Calu3 (cell line): Measurements from ENCODE around the gene PICK1. TPM values are rescaled to one million over a fixed set of nuclear protein-coding genes. Genes with fewer than 3 reads are reported as not detected.

Source experiments
- BruUV-seq: library from RNA; stranded (reverse); fragments of 400-500 nt; replicated peaks from 2 replicates; lab custom pipeline; 2021; lab: Mats Ljungman, UMichigan
- CTCF ChIA-PET: fragments of 300-600 bp; sonication (Branson Sonifier 250); formaldehyde crosslinking; loops from one replicate; lab custom pipeline; 2022; ENCODE audit warnings: antibody characterized with exemption; lab: Charles Lee
- DNase-seq: peaks from one replicate; pipeline ENCODE4 v3.0.0; 2022
- H3K27ac Mint-ChIP-seq: one replicate; pipeline ENCODE4 v1.8.0; 2022; ENCODE audit warnings: mixed read lengths; ENCODE audit not compliant: unreplicated experiment
- H3K27me3 Mint-ChIP-seq: one replicate; pipeline ENCODE4 v1.8.0; 2022; ENCODE audit warnings: mixed read lengths; ENCODE audit not compliant: unreplicated experiment
- H3K36me3 Mint-ChIP-seq: one replicate; pipeline ENCODE4 v1.8.0; 2022; ENCODE audit warnings: mild to moderate bottlenecking, moderate library complexity, mixed read lengths; ENCODE audit not compliant: insufficient read depth, unreplicated experiment
- H3K4me1 Mint-ChIP-seq: one replicate; pipeline ENCODE4 v1.8.0; 2022; ENCODE audit warnings: mild to moderate bottlenecking, low read depth, mixed read lengths; ENCODE audit not compliant: unreplicated experiment
- H3K4me3 Mint-ChIP-seq: one replicate; pipeline ENCODE4 v1.8.0; 2022; ENCODE audit warnings: mild to moderate bottlenecking, low read depth, moderate library complexity, mixed read lengths; ENCODE audit not compliant: unreplicated experiment
- H3K9me3 Mint-ChIP-seq: one replicate; pipeline ENCODE4 v1.8.0; 2022; ENCODE audit warnings: low read depth, mixed read lengths; ENCODE audit not compliant: unreplicated experiment
- CTCF ChIP-seq: fragments of 200-600 bp; IDR thresholded peaks from one replicate; pipeline ENCODE4 v1.8.0; 2022; ENCODE audit warnings: antibody characterized with exemption; ENCODE audit not compliant: unreplicated experiment
- intact Hi-C: fragments of 100-400 bp; cut with micrococcal nuclease; formaldehyde crosslinking; loops from one replicate; pipeline ENCODE4 v1.10.0; 2022; ENCODE audit not compliant: unreplicated experiment
- total RNA-seq: library from RNA; stranded (reverse); gene quantifications from 2 replicates; pipeline ENCODE4 v1.2.3, GENCODE V29; 2022

Gene PICK1
- total RNA-seq, 1 experiment from 2014 or later = 54.2 TPM

DNA sequence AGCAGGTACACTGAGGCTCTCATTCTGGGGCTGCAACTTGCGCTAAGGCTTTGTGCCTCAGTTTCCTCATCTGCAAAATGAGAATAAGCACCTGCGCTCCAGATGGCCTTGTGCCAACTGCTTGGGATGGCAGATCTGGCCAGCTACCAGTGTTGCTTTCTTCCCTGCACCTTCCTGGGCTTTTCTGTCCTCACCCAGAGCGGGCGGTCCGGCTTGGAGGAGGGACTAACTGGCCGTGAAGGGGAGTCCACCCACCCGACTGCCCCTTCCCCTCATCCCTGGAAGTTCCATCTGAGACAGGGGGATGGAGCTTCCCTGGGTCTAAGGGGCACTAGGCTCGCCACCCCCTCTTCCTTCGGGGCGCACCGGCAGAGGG lies 23.3 kb downstream of the PICK1 start:
- TF ChIP-seq CTCF = no peak
- Mint-ChIP-seq H3K27ac (no peak overlapping the region), H3K4me1 (peaks cover 9% of the 10 kb centered on the region), H3K4me3 (no peak overlapping the region), H3K36me3 (peaks cover 57% of the 10 kb centered on the region), H3K27me3 (no peaks in the 10 kb centered on the region), H3K9me3 (no peaks in the 10 kb centered on the region)
- DNase-seq = no peak
- BruUV-seq = no TSS peak
- intact Hi-C loops = no loop called here
- CTCF ChIA-PET = no interaction called here

DNA sequence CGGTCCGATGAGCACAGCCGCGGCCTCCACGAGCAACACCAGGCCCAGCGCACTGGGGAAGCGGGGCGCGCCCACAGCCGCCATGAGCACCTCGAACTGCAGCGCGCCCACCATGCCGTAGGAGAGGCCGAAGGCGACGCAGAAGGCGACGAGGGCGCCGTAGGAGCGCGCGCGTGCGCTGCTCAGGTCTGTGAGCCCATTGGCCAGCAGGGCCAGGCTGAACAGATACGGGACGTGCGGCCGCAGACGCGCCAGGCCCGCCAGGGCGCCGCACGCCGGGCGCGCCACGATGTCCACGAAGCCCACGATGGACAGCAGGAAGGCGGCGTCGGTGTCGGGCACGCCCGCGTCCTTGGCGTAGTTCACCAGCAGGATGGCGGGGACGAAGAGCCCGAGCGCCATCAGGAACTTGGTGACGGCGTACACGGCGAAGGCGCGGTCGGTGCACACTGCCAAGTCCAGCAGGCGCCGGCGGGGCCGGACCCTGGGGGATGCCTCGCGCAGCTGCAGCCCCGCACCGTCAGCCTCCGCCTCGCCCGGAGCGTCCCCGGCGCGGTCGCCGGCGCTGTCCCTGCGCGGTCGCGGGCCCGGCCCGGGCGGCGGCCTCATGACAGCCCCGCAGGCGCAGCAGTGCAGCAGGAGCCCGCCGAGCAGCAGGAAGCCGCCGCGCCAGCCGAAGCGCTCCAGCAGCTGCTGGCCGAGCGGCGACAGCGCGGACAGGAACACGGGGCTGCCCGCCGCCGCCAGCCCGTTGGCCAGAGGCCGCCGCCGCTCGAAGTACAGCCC lies 23.8 kb downstream of the PICK1 start:
- intact Hi-C loops = no loop called here
- peaks cover 9% of the 10 kb centered on the region for H3K4me1 Mint-ChIP-seq
- no peak for TF ChIP-seq CTCF
- no peak for DNase-seq
- no TSS peak for BruUV-seq
- H3K27ac Mint-ChIP-seq = no peak overlapping the region
- no peaks in the 10 kb centered on the region for H3K27me3 Mint-ChIP-seq
- CTCF ChIA-PET = no interaction called here
- H3K4me3 Mint-ChIP-seq = no peak overlapping the region
- H3K36me3 Mint-ChIP-seq = peaks cover 57% of the 10 kb centered on the region
- no peaks in the 10 kb centered on the region for H3K9me3 Mint-ChIP-seq

GRCh38 chr22:38081636-38081940 lies 24.4 kb downstream of the PICK1 start:
- Mint-ChIP-seq H3K27ac (no peak overlapping the region), H3K9me3 (no peaks in the 10 kb centered on the region), H3K4me1 (peaks cover 9% of the 10 kb centered on the region), H3K4me3 (no peak overlapping the region), H3K36me3 (peaks cover 60% of the 10 kb centered on the region), H3K27me3 (no peaks in the 10 kb centered on the region)
- no peak for DNase-seq
- TF ChIP-seq CTCF = no peak
- CTCF ChIA-PET = no interaction called here
- BruUV-seq = no TSS peak
- intact Hi-C loops = no loop called here

DNA sequence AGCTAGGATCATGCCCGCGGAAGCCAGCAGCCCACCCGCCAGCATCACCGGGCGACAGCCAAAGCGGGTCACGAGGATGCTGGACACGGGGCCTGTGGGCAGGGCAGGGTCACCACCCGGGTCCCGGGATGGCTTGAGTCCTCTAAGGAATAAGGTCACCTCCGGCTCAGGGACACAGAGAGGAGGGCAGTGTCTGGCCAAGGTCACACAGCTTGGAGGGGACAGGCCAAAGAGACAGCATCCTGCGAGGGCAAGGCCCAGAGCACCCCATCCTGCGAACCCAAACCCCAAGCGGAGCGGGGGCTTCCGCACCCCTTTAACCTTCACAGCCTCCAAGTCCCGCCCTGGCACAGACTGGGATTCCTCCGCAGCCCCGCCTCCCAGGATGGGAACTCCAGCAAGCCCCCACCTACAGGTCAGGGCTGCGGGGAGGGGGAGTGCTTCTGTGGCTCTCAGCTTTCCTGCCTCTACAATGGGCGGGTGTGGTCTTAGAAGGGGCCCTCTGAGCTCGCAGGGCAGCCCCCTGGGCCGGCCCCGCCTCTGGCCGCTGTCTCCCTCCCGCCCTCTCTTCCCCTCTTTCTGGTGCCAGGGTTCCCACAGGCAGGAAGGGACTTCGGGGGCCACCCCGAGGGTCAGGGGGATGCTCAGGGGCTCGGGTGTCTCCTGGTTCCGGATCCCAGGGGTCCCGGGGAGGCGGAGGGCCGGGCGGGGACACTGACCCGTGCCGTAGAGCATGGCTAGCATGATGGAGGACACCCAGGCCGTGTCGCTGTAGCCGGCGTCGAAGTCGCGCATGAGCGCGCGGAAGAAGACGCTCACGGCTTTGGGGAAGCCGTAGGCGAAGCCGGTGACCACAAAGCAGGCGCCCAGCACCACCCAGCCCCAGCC lies 25.0 kb downstream of the PICK1 start:
- Mint-ChIP-seq H3K4me1 (peaks cover 10% of the 10 kb centered on the region), H3K9me3 (no peaks in the 10 kb centered on the region), H3K4me3 (no peak overlapping the region), H3K27me3 (no peaks in the 10 kb centered on the region), H3K36me3 (peaks cover 66% of the 10 kb centered on the region), H3K27ac (no peak overlapping the region)
- no peak for DNase-seq
- no TSS peak for BruUV-seq
- TF ChIP-seq CTCF = no peak
- CTCF ChIA-PET = no interaction called here
- intact Hi-C loops = no loop called here
